SU-DHL-6 (cell line): ENCODE results near the gene GRM7.

Source experiments
- H2AFZ ChIP-seq: fragments of 200-600 bp; sonication (generic); 2 replicates; pipeline ENCODE4 v1.6.1; 2014; ENCODE audit warnings: low read depth, mild to moderate bottlenecking, moderate library complexity, mixed read lengths, antibody characterized with exemption, low read length; ENCODE audit not compliant: severe bottlenecking
- H3F3A ChIP-seq: fragments of 200-600 bp; shearing (Covaris generic); 2 replicates; pipeline ENCODE4 v1.6.0; 2016; ENCODE audit warnings: antibody characterized with exemption, mild to moderate bottlenecking; ENCODE audit not compliant: insufficient read depth
- H3K27ac ChIP-seq: fragments of 200-600 bp; sonication (generic); 2 replicates; pipeline ENCODE4 v1.5.1; 2016; ENCODE audit warnings: low read depth, mild to moderate bottlenecking, low read length, moderate library complexity, mixed read lengths
- H3K27me3 ChIP-seq: fragments of 200-600 bp; sonication (generic), shearing (Covaris generic); 2 replicates; pipeline ENCODE4 v1.6.0; 2014; ENCODE audit warnings: mild to moderate bottlenecking, low read length
- H3K36me3 ChIP-seq: fragments of 200-600 bp; sonication (generic); 2 replicates; pipeline ENCODE4 v1.6.1; 2014; ENCODE audit warnings: mild to moderate bottlenecking, low read length, mixed read lengths
- H3K4me2 ChIP-seq: fragments of 300-600, 200-600 bp; shearing (Covaris generic), sonication (generic); 2 replicates; pipeline ENCODE4 v1.6.0; 2014; ENCODE audit warnings: low read length, low read depth, mild to moderate bottlenecking; ENCODE audit not compliant: poor library complexity, severe bottlenecking
- H3K4me3 ChIP-seq: fragments of 200-600 bp; sonication (generic); 2 replicates; pipeline ENCODE4 v1.5.1; 2014; ENCODE audit warnings: antibody characterized with exemption, low read length, mild to moderate bottlenecking, mixed read lengths; ENCODE audit not compliant: insufficient read depth, poor library complexity, severe bottlenecking
- H3K79me2 ChIP-seq: fragments of 200-600 bp; sonication (generic); 2 replicates; pipeline ENCODE4 v1.6.1; 2014; ENCODE audit warnings: mild to moderate bottlenecking, low read length, moderate library complexity; ENCODE audit not compliant: insufficient read depth
- H3K9ac ChIP-seq: fragments of 200-600 bp; sonication (generic); 2 replicates; pipeline ENCODE4 v1.7.0; 2014; ENCODE audit warnings: mild to moderate bottlenecking, low read length
- H3K9me2 ChIP-seq: fragments of 200-600 bp; sonication (generic); replicated peaks from 2 replicates; pipeline ENCODE4 v1.6.1; 2014; ENCODE audit warnings: low read length; ENCODE audit not compliant: insufficient read depth
- H3K9me3 ChIP-seq: fragments of 200-600 bp; sonication (generic); 2 replicates; pipeline ENCODE4 v1.6.1; 2014; ENCODE audit warnings: low read length, mixed read lengths; ENCODE audit not compliant: insufficient read depth
- H4K20me1 ChIP-seq: fragments of 200-600 bp; sonication (generic); 2 replicates; pipeline ENCODE4 v1.6.1; 2014; ENCODE audit warnings: low read depth, mild to moderate bottlenecking, antibody characterized with exemption, low read length, moderate library complexity, mixed read lengths
- EZH2phosphoT487 ChIP-seq: fragments of 200-600 bp; sonication (generic), shearing (Covaris generic); conservative IDR thresholded peaks from 2 replicates; pipeline ENCODE4 v1.6.1; 2018; ENCODE audit warnings: mild to moderate bottlenecking, antibody characterized with exemption, low read length, moderate library complexity, mixed read lengths
- TF ChIP-seq, protein P1 (sequence below): fragments of 200-600 bp; sonication (generic); IDR thresholded peaks from one replicate; pipeline ENCODE4 v1.5.1; 2017; ENCODE audit warnings: antibody characterized with exemption, mild to moderate bottlenecking, low read length, moderate library complexity; ENCODE audit not compliant: insufficient read depth, poor library complexity, severe bottlenecking

GRM7 gene

DNA sequence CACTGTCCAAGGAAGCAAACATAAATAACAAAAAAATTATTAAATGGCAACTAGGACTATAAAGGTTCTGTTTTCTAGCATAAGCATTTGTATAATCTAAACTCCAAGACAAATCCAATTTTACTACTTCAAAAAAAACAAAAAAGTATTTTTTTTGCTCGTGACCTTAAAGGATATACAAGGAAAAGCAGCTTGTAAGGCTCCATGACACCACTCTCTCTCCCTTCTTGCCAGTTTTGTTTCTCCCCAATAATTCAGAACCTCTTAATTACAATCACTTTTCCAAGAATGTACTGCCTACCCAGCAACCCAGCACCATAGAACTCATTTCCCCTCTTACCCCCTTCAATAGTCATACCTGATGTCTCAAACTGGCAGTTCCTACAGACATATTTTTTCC, 496.2 kb downstream of the GRM7 start:
- H3K27ac ChIP-seq = no peak overlapping the region
- no peaks in the 10 kb centered on the region for H3K9me3 ChIP-seq
- H3K9me2 ChIP-seq = no peaks in the 10 kb centered on the region
- no peaks in the 10 kb centered on the region for H4K20me1 ChIP-seq
- no peaks in the 10 kb centered on the region for H3F3A ChIP-seq
- H3K4me2 ChIP-seq = no peak overlapping the region
- H3K9ac ChIP-seq = no peak overlapping the region
- no peaks in the 10 kb centered on the region for H3K27me3 ChIP-seq
- TF ChIP-seq, protein P1, sequence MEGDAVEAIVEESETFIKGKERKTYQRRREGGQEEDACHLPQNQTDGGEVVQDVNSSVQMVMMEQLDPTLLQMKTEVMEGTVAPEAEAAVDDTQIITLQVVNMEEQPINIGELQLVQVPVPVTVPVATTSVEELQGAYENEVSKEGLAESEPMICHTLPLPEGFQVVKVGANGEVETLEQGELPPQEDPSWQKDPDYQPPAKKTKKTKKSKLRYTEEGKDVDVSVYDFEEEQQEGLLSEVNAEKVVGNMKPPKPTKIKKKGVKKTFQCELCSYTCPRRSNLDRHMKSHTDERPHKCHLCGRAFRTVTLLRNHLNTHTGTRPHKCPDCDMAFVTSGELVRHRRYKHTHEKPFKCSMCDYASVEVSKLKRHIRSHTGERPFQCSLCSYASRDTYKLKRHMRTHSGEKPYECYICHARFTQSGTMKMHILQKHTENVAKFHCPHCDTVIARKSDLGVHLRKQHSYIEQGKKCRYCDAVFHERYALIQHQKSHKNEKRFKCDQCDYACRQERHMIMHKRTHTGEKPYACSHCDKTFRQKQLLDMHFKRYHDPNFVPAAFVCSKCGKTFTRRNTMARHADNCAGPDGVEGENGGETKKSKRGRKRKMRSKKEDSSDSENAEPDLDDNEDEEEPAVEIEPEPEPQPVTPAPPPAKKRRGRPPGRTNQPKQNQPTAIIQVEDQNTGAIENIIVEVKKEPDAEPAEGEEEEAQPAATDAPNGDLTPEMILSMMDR = no peak
- TF ChIP-seq EZH2phosphoT487 = no peak
- H2AFZ ChIP-seq = no peak overlapping the region
- no peaks in the 10 kb centered on the region for H3K36me3 ChIP-seq
- H3K79me2 ChIP-seq = no peaks in the 10 kb centered on the region
- H3K4me3 ChIP-seq = no peak overlapping the region

DNA sequence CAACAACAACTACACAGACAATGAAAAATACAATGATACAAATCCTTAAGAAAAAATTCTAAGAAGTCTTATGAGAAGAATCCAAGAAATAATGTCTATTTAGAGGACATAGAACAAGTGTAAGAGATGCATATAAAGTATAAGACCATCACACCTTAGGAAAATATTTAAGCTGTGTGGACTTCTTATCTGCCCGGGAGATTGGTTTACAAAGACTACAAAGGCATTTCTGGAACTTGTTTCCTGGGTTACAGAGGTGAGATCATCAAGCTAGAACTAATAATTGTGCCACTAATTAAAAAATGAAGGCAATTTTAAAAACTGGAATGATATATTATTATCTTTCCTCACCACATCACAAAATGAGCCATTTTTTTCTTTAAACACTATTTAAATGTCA, 507.1 kb downstream of the GRM7 start:
- no peak overlapping the region for H3K27ac ChIP-seq
- H4K20me1 ChIP-seq = no peaks in the 10 kb centered on the region
- no peaks in the 10 kb centered on the region for H3K9me2 ChIP-seq
- H3K36me3 ChIP-seq = no peaks in the 10 kb centered on the region
- no peaks in the 10 kb centered on the region for H3K9me3 ChIP-seq
- H3K79me2 ChIP-seq = no peaks in the 10 kb centered on the region
- H2AFZ ChIP-seq = no peak overlapping the region
- TF ChIP-seq EZH2phosphoT487 = no peak
- TF ChIP-seq, protein P1 = no peak
- no peaks in the 10 kb centered on the region for H3F3A ChIP-seq
- H3K4me2 ChIP-seq = no peak overlapping the region
- no peak overlapping the region for H3K9ac ChIP-seq
- H3K27me3 ChIP-seq = no peaks in the 10 kb centered on the region
- H3K4me3 ChIP-seq = no peak overlapping the region

DNA sequence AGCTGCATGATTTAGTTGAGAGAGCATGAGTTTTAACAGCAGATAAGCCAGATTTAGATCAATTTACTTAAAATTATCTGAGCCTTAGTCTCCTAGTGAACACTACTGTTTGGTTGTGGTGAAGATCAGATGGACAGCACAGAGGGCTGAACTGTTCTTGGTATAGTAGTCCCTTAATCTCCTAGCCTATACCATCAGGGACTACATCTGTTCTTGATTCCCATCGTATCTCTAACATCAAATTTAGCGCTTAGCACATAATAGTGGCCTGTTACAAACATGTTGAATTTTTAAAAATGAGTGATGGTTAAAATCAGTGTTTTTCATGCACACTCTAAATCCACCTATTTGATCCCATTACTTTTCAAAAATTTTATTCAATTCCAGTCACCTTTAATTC, 507.7 kb downstream of the GRM7 start:
- H3F3A ChIP-seq = no peaks in the 10 kb centered on the region

More for the DNA sequence above, 507.7 kb downstream of the GRM7 start:
- Histone ChIP-seq H2AFZ (no peak overlapping the region), H3K9me2 (no peaks in the 10 kb centered on the region), H3K27me3 (no peaks in the 10 kb centered on the region), H3K4me2 (no peak overlapping the region), H4K20me1 (no peaks in the 10 kb centered on the region), H3K79me2 (no peaks in the 10 kb centered on the region), H3K9me3 (no peaks in the 10 kb centered on the region), H3K4me3 (no peak overlapping the region), H3K36me3 (no peaks in the 10 kb centered on the region), H3K27ac (no peak overlapping the region), H3K9ac (no peak overlapping the region)
- TF ChIP-seq, protein P1 = no peak
- TF ChIP-seq EZH2phosphoT487 = no peak
